K562 (cell line): ENCODE data around the gene MED20. TPM values are rescaled to one million over a fixed set of nuclear protein-coding genes. Genes with fewer than 3 reads are reported as not detected.

Source experiments
- AFF1 ChIP-seq, 2 experiments: fragments of 450-650 bp; IDR thresholded peaks; 2 replicates each; pipeline ENCODE4 v1.6.1; 2018; ENCODE audit warnings: mild to moderate bottlenecking in 2 of 2, low read depth in 1 of 2; ENCODE audit not compliant: partially characterized antibody in 2 of 2
- CREM ChIP-seq: IDR thresholded peaks from 2 replicates; pipeline ENCODE4 v1.6.1; 2014; ENCODE audit warnings: antibody characterized with exemption, low read depth
- GTF2A2 ChIP-seq: IDR thresholded peaks from 2 replicates; pipeline ENCODE4 v1.6.1; 2016; ENCODE audit warnings: mild to moderate bottlenecking, missing genetic modification characterization, missing compliant biosample characterization
- HOMEZ ChIP-seq: fragments of 250-450 bp; sonication (Bioruptor Pico); IDR thresholded peaks from 2 replicates; pipeline ENCODE4 v1.4.0; 2020; ENCODE audit warnings: mild to moderate bottlenecking, moderate library complexity
- MAZ ChIP-seq, 2 experiments: fragments of 450-650 bp in 1 of 2; sonication (generic) in 1 of 2; formaldehyde crosslinking; IDR thresholded peaks in 1 of 2; conservative IDR thresholded peaks in 1 of 2; 2 replicates each; pipeline versions ENCODE4 v1.4.0 to v1.5.0; 2020; ENCODE audit warnings: mild to moderate bottlenecking in 1 of 2, missing genetic modification reagents in 1 of 2
- MITF ChIP-seq: IDR thresholded peaks from 2 replicates; pipeline ENCODE4 v1.6.1; 2014; ENCODE audit warnings: antibody characterized with exemption
- PPARD ChIP-seq: fragments of 250-450 bp; sonication (Bioruptor Pico); IDR thresholded peaks from 2 replicates; pipeline ENCODE4 v1.8.0; 2022; ENCODE audit warnings: inconsistent platforms, mild to moderate bottlenecking, moderate library complexity
- ZNF280A ChIP-seq: fragments of 450-650 bp; IDR thresholded peaks from 2 replicates; pipeline ENCODE4 v1.6.1; 2018; ENCODE audit warnings: mild to moderate bottlenecking, low read depth; ENCODE audit not compliant: partially characterized antibody
- ZNF551 ChIP-seq: fragments of 250-450 bp; sonication (Bioruptor Pico); IDR thresholded peaks from 2 replicates; pipeline ENCODE4 v1.5.0; 2021; ENCODE audit warnings: mild to moderate bottlenecking, moderate library complexity
- polyA plus RNA-seq, 8 experiments: library from polyadenylated mRNA; depleted of rRNA in 4 of 8; stranded (reverse) in 5 of 8; unstranded in 3 of 8; fragments of >200 nt; fragmentation: Nextera tagmentation in 2 of 8; fragmentation: Illumina TruSeq in 1 of 8; extraction: Ambion mirVana in 2 of 8; extraction: Trizol in 1 of 8; gene quantifications; 2 replicates each; pipeline versions ENCODE4 v1.2.1 to v1.2.3, GENCODE V29; 2011 to 2014; ENCODE audit warnings: inconsistent platforms in 1 of 8, missing spikeins in 1 of 8
- total RNA-seq, 7 experiments: library from RNA; depleted of rRNA in 6 of 7; stranded (reverse); fragments of >200 nt in 6 of 7; fragmentation: Illumina TruSeq in 2 of 7; extraction: Trizol in 2 of 7; gene quantifications; 2 replicates each; pipeline versions ENCODE4 v1.2.1 to v1.2.3, GENCODE V29; 2011 to 2021; ENCODE audit warnings: low replicate concordance in 1 of 7
- TF ChIP-seq, protein P1 (sequence below): fragments of 450-650 bp; IDR thresholded peaks from 2 replicates; pipeline ENCODE4 v1.7.0; 2016; ENCODE audit warnings: borderline replicate concordance
- TF ChIP-seq, protein P2 (sequence below), 3 experiments: IDR thresholded peaks in 2 of 3; conservative IDR thresholded peaks in 1 of 3; 2 replicates each; pipeline ENCODE4 v1.5.1; 2011 to 2012; ENCODE audit warnings: low read length in 3 of 3, mild to moderate bottlenecking in 3 of 3, control low read depth in 2 of 3, improper control_type of control experiment in 1 of 3, inconsistent platforms in 1 of 3, low read depth in 1 of 3, mixed read lengths in 1 of 3, moderate library complexity in 1 of 3; ENCODE audit not compliant: insufficient read depth in 2 of 3

MED20 gene
- total and polyA plus RNA-seq, 9 of the 15 experiments (the other 6 are each of a cell fraction or from before 2014, with no cell fraction given) = 27.3 to 80.9 (median 46.0) TPM

DNA sequence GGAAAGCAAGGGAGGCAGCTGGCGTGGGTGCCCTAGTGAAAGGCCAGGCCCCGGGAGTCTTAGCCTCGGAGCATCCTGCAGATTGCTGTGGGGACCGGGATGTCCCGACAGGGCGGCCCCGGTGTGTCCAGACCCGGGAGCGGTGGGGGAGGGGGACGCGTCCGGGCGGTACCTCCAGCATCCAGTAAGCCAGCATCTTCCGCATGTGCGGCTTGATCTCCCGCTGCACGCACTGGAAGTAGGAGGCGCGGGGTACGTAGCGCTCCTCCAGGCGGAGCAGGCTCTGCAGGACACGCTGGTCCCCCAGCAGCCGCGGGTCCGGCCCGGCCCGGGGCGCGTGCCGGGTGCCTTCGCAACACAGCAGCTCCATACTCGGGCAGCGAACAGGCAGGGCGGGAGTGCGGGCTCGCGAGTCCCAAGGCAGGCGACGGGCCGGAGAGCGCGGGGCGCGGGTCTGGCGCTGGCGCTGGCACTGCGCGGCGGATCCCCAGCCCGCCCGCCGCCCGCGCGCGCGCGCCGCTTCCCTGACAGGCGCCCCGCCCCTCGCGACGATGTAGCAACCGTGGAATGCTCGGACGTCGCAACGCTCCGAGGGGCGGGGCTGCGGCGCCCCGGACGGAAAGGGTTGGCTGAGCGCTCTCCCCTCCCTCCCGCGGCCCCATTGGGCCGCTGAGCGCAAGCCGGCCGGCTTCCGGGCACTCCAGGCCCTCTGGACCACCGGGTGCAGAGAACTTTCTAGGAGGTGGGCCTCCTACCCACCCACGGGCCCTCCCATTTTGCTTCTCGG is 20.5 kb upstream of the MED20 start, which contains the start of gene CCND3 (continued):
- TF ChIP-seq, protein P1, sequence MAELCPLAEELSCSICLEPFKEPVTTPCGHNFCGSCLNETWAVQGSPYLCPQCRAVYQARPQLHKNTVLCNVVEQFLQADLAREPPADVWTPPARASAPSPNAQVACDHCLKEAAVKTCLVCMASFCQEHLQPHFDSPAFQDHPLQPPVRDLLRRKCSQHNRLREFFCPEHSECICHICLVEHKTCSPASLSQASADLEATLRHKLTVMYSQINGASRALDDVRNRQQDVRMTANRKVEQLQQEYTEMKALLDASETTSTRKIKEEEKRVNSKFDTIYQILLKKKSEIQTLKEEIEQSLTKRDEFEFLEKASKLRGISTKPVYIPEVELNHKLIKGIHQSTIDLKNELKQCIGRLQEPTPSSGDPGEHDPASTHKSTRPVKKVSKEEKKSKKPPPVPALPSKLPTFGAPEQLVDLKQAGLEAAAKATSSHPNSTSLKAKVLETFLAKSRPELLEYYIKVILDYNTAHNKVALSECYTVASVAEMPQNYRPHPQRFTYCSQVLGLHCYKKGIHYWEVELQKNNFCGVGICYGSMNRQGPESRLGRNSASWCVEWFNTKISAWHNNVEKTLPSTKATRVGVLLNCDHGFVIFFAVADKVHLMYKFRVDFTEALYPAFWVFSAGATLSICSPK = no peak
- TF ChIP-seq PPARD = no peak
- TF ChIP-seq MITF = no peak
- TF ChIP-seq AFF1 (IDR thresholded peaks at IDR 0.05; ENCODE audit: low read depth in 1 of 2, partially characterized antibody in 2 of 2) = no peak
- TF ChIP-seq MAZ (CRISPR knock-in tag; conservative IDR thresholded peaks at IDR 0.05 in 1 of 2, IDR thresholded peaks at IDR 0.05 in 1 of 2) = peak; percentile 90 to 91
- TF ChIP-seq ZNF280A = no peak
- TF ChIP-seq, protein P2, sequence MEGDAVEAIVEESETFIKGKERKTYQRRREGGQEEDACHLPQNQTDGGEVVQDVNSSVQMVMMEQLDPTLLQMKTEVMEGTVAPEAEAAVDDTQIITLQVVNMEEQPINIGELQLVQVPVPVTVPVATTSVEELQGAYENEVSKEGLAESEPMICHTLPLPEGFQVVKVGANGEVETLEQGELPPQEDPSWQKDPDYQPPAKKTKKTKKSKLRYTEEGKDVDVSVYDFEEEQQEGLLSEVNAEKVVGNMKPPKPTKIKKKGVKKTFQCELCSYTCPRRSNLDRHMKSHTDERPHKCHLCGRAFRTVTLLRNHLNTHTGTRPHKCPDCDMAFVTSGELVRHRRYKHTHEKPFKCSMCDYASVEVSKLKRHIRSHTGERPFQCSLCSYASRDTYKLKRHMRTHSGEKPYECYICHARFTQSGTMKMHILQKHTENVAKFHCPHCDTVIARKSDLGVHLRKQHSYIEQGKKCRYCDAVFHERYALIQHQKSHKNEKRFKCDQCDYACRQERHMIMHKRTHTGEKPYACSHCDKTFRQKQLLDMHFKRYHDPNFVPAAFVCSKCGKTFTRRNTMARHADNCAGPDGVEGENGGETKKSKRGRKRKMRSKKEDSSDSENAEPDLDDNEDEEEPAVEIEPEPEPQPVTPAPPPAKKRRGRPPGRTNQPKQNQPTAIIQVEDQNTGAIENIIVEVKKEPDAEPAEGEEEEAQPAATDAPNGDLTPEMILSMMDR (IDR thresholded peaks at IDR 0.05 in 2 of 3, conservative IDR thresholded peaks at IDR 0.05 in 1 of 3; ENCODE audit: insufficient read depth in 2 of 3, low read depth in 1 of 3, low read length in 3 of 3) = peak in 2 of 3 experiments; percentile 6 to 12; a peak in 1 of 6 replicates
- TF ChIP-seq HOMEZ (CRISPR knock-in tag) = 0 out of 2 replicates have a peak, but pooled peaks have one; percentile 47
- no peak for TF ChIP-seq GTF2A2
- no peak for TF ChIP-seq ZNF551 (CRISPR knock-in tag)
- TF ChIP-seq CREM = peak; percentile 58
